ENCODE data around the gene SCUBE1.
A peak's percentile ranks its signal among the peaks of the same experiment; 100 is the strongest.

SCUBE1 gene

DNA sequence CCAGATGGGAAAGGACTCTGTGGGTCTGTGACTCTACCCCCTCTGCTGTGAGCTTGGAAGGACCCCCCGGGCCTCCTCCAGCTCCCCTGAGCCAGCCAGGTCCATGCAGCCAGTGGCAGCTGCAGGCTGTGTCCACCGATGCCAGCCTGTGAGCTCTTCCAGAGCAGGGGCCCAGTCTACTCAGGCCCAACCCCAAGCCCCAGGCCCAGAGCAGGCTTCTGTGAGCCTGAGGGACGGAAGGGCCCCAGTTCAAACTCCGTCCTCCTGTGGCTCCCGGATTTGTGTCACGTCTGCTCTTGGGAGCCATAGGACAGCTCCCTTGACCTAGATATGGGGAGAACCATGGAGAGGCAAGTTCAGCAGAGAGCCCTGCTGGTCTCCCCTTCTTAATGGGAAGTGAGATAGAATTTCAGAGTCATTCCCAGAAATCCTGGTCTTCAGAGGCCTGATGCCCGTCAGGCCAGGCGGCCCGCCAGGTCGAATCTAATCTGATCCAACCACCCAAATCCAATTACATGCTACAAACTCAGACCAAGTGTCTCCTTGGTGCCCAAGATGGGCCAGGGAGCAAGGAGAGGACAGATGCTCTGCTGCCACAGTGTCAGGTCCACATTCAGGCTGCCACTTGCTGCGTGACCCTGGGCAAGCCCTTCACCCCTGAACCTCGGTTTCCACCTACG lies 75.1 kb downstream of the SCUBE1 start:
- no peak for DNase-seq (ENCODE audit: low read depth, low spot score)

DNA sequence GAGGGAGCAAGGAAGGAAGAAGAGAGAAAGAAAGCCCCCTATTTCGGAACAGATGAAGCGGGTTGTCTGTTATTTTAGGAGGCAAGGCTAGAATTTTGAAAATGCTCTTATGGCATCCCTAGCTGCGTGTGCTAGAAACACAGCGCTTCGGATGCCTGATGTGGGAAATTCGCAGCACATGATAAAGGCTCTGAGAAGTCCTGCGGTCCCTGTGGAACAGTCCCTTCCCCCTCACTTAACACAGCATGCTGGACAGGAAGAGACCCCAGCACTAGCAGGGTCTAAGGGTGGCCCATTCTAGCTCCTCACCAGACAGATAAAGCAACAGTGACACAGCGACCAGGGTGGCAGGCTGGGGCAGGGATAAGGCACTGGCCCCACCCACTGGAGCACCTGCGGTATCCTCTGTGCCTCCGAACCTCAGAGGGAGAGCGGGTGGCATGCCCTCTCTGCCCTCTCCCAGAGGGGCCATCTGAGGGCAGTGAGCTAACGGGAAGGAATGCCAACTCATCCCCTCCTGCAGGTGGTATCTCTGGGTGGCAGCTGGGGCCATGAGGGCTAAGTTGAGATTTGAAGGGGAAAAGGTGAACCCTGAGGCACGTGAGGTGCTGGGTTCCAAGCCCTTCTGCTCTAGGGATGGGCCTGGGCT lies 75.7 kb downstream of the SCUBE1 start:
- H3K27ac ChIP-seq = no peak overlapping the region
- no peak for DNase-seq (ENCODE audit: low read depth, low spot score)

More for the DNA sequence above, 75.1 kb downstream of the SCUBE1 start:
- no peak overlapping the region for H3K27ac ChIP-seq

DNA sequence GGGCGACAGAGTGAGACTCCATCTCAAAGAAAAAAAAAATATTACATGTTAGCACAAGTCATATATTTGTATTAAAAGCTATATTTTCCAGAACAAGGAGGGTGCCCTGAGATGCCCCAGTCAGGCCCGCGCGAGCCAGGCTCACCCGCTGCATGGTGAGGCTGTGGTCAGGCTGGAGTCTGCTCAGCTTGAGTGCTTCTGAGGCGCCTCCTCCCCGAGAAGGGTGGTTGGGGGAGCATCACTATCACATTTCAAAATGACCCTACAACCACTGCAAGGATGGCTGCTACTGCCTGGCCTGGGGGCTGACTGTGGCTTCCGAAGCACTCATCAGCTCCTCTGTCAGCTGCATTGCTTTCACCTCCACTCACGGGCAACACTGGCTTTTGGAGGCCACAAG lies 77.1 kb downstream of the SCUBE1 start:
- no peak overlapping the region for H3K27ac ChIP-seq
- DNase-seq (ENCODE audit: low read depth, low spot score) = no peak

GRCh38 chr22:43263645-43264514 lies 79.3 kb downstream of the SCUBE1 start:
- no peak overlapping the region for H3K27ac ChIP-seq
- DNase-seq (ENCODE audit: low read depth, low spot score) = peak; percentile 20

DNA sequence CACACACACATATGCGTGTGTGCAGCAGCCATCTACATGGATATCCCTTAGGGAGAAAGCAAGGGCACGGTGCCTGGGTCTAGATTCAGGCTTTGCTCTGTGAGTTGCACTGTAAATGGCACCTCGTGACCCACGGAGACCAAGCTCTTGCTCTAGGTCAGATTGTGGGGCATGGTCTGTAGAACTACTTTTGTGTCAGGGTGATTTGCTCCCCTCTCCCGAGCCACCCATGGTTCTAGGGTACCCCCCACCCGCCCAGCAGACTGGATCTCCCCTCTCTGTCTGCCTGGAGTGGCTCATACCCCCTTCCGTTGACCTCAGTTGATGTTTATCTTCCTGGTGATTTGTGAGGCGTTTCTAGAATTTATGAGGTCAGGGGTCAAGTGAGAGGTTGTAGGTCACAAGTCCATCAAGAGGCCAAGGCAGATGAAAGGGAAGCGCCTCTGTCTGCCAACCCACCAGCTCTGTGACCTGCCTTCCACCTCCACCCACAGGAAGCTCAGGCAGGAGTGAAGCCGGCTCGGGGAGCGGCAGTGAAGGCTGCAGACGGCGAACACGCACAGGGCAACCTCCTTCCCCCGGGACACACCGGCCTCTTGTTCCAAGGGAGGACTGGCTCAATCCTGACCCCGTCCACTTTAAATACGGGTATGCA lies 80.1 kb downstream of the SCUBE1 start:
- no peak overlapping the region for H3K27ac ChIP-seq
- DNase-seq (ENCODE audit: low read depth, low spot score) = no peak

GRCh38 chr22:43260331-43261231 lies 82.6 kb downstream of the SCUBE1 start:
- no peak for DNase-seq (ENCODE audit: low read depth, low spot score)
- H3K27ac ChIP-seq = no peak overlapping the region

- no peak overlapping the region for H3K27ac ChIP-seq
- no peak for DNase-seq (ENCODE audit: low read depth, low spot score)
Observed at GRCh38 chr22:43257961-43258360, 85.2 kb downstream of the SCUBE1 start.

DNA sequence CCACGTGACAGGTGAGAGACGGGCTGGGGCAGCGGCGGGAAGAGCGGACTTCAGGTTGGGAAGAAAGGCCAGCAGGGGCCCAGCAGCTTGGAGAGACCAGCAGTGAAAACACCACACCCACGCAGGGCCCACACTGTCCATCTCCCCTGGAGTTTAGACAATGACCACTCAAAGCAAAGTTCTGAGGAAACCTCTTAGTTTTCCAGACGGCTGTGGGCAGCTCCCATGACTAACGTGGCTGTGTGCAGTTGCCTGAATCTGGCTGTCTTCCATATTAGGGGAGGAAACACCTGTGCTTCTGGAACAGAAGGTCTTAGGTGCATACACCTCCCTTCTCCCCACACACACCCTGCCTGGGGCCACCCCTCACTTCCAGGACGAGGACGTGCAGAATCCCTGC lies 85.6 kb downstream of the SCUBE1 start:
- no peak overlapping the region for H3K27ac ChIP-seq
- DNase-seq (ENCODE audit: low read depth, low spot score) = no peak

- no peak for DNase-seq (ENCODE audit: low read depth, low spot score)
- H3K27ac ChIP-seq = no peak overlapping the region
Observed at GRCh38 chr22:43256976-43257545, 86.1 kb downstream of the SCUBE1 start.

DNA sequence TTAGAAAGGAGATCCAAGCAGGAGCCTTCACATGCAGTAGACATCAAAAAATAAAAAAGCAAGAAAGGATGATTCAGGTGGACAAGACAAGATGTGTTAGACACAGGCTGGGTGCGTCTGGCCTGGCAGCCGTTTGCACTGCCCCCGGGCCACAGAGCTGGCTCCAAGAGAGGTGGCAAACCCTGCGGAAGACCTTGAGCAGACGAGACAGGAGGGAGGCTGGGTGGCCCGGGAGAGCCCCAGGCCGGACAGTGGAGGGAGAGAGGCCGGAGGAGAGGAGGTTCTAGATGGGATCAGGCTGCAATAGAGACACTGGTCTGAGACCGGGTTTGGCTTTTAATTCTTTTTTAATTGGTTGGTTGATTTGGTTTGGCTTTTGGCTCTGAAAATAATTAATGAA lies 86.6 kb downstream of the SCUBE1 start:
- no peak for DNase-seq (ENCODE audit: low read depth, low spot score)
- no peak overlapping the region for H3K27ac ChIP-seq

GRCh38 chr22:43255299-43255698 lies 87.9 kb downstream of the SCUBE1 start:
- no peak overlapping the region for H3K27ac ChIP-seq
- no peak for DNase-seq (ENCODE audit: low read depth, low spot score)

DNA sequence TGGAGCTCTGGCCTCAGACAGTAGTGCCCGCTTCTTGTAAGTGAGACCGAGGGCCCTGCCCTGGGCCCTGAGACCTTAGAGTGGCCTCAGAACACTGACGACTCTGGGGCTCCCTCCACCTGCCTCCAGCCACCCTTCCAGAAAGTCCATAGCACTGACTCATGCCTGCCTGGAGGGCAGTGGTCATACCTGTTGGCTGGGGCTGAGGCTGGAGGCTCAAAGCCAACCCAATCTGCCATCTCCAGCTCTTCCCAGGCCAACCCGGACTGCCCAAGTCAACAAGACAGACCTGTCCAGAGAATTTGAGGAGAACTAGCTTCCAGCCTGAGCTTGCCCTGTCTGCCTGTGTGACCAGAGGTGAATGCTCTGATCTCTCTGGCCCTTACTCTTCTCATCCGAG lies 89.3 kb downstream of the SCUBE1 start:
- no peak overlapping the region for H3K27ac ChIP-seq
- DNase-seq (ENCODE audit: low read depth, low spot score) = no peak

DNA sequence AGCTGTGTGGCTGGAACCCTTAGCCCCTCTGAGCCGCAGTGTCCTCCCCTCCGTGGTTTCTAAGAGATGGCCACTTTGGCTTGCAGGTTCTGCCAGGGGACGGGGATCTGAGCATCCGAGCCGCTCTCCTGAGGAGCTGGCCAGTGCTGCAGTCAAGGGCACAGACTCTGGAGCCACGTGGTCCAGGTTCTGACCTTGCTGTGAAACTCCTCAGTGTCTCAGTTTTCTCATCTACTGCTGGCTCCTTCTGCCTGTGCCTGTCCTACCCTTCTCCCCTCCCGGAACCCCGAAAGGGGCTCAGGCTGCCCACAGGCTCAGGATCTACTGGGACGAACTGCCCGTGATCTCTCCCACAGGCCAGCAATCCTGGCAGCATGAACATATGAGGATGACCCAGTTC lies 90.9 kb downstream of the SCUBE1 start:
- no peak for DNase-seq (ENCODE audit: low read depth, low spot score)
- H3K27ac ChIP-seq = no peak overlapping the region

DNA sequence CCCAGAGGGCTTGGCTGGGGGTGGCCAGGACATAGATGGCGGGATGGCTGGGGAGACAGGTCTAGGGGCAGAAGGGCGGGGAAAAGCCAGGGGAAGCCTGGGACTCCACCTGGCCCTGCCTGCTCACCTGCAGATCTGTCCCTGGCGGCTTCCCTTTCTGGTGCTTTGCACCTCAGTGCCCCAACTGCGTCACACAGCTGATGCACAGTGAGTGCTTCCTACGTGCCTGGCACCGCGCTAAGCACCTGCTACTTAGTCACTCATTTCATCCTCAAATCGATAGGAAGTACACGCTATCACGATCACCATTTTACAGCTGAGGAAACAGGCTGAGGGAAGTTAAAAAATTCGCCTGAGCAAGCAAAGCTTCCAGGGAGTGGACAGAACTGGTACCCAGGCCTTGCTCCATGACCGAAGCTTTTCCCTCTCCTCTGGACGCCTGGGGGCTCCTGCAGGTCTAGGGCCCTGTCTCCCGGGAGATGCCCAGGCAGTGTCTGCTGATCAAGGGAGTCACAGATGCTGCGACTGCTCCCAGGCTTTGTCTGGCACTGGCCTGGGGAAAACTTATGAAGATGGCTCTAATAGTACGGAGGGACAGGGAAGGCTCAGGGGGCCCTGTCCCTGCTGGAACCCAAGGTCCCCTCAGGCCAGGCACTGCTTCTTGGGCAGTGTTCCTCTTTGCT lies 93.2 kb downstream of the SCUBE1 start:
- H3K27ac ChIP-seq = no peak overlapping the region
- DNase-seq (ENCODE audit: low read depth, low spot score) = no peak

- no peak overlapping the region for H3K27ac ChIP-seq
- no peak for DNase-seq (ENCODE audit: low read depth, low spot score)
Observed at GRCh38 chr22:43247546-43248260, 95.5 kb downstream of the SCUBE1 start.

DNA sequence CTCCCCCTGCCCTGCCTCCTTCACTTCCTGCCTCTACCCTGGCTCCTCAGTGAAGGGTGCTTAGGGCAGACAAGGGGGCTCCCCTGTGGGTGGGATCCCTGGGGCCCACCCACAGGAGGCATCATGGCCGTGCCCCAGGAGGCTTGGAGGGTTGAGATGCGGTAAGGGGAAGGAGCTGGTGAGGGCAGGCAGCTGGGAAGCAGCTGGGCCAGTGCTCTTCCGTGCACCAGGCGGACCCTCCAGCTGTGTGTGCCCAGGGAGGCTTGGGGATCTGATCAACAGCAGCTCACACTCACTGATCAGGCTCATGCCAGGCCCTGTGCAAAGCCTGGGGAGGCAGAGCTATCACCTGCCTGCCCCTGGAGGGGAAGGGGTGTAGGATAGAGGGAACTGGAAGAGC lies 97.0 kb downstream of the SCUBE1 start:
- DNase-seq (ENCODE audit: low read depth, low spot score) = no peak
- H3K27ac ChIP-seq = no peak overlapping the region

- no peak for DNase-seq (ENCODE audit: low read depth, low spot score)
- no peak overlapping the region for H3K27ac ChIP-seq
Observed at GRCh38 chr22:43245717-43246116, 97.5 kb downstream of the SCUBE1 start.

DNA sequence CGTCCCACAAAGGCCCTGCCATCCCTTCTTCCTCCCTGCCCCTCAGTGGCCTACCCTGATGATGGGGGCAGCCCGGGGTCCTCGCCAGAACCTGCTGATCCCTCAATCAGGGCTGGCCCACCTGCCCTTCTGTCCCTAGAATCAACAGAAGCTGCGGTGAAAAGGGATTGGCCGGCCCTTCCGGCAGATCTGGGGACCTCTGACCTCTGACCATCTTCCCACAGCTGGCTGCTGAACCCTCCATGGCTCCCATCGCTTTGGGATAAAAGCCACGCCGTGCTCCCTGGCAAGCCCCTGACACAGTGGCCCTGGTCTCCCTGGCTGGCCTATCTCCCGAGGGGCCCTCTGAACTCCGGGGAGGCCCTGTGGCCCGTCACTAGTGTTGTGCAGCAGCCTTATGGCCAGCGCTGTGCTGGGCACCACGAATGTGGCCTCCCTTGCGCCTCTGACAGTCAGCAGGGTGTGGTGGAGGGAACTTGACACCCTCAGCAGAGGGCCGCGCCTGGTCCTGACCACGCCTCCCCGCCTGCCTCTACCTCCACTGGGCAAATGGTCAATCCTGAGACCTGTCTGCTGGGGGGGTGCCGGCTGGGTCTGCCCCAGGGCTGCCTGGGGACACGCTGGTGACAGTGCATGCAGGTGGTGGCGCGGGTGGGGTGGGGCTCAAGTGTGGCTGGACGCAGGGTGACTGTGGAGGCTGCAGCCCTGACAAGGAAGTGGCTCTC lies 98.2 kb downstream of the SCUBE1 start:
- no peak for DNase-seq (ENCODE audit: low read depth, low spot score)
- no peak overlapping the region for H3K27ac ChIP-seq

Data from epithelial cell of prostate (primary cell).